ENCODE results near the gene HMGN4. TPM values are rescaled to one million over a fixed set of nuclear protein-coding genes. Genes with fewer than 3 reads are reported as not detected.
A peak's percentile ranks its signal among the peaks of the same experiment; 100 is the strongest.

HMGN4 gene
- total and polyA plus RNA-seq, 9 of the 15 experiments (the other 6 are each of a cell fraction or from before 2014, with no cell fraction given) = 35.4 to 134 (median 94.1) TPM

DNA sequence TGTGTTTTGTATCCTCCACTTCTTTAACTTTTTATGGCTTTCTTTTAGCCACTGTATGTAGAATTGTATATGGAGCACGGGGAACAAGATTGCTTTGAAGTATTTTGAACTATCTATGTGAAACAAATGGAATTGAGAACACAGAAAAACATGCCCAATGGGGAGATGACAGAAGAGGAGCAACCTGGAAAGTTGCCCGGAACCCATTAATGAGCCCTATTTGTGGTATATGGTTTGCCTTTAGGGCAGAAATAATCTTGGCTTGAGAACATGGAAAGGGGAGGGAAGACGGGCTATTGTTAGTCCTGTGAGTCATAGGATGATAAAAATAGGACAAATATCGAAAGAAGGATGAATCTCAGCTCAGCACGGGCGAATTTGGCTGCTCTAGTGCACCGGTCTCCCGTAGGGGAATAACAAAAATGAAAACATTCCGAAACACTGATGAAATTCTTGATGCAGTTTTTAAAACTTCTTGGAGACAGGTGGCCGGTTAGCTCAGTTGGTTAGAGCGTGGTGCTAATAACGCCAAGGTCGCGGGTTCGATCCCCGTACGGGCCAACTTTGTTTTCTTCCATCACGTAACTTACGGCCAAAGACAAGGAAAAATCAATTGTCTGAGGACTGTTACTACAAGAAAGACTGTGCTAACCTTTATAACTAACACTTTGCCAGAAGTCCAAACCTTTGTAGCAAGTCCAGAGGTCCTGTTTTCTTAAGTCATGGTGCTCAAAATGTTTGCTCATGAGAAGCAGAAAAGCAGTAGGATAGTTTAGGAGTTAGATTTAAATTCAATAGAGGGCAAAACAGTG lies 15.7 kb downstream of the HMGN4 start (continued):
- TF ChIP-seq, protein P1, sequence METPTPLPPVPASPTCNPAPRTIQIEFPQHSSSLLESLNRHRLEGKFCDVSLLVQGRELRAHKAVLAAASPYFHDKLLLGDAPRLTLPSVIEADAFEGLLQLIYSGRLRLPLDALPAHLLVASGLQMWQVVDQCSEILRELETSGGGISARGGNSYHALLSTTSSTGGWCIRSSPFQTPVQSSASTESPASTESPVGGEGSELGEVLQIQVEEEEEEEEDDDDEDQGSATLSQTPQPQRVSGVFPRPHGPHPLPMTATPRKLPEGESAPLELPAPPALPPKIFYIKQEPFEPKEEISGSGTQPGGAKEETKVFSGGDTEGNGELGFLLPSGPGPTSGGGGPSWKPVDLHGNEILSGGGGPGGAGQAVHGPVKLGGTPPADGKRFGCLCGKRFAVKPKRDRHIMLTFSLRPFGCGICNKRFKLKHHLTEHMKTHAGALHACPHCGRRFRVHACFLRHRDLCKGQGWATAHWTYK (CRISPR knock-in tag; IDR thresholded peaks at IDR 0.05) = no peak
- TF ChIP-seq POLR2AphosphoS2 (IDR thresholded peaks at IDR 0.05; ENCODE audit: low read length) = no peak
- TF ChIP-seq, protein P2, sequence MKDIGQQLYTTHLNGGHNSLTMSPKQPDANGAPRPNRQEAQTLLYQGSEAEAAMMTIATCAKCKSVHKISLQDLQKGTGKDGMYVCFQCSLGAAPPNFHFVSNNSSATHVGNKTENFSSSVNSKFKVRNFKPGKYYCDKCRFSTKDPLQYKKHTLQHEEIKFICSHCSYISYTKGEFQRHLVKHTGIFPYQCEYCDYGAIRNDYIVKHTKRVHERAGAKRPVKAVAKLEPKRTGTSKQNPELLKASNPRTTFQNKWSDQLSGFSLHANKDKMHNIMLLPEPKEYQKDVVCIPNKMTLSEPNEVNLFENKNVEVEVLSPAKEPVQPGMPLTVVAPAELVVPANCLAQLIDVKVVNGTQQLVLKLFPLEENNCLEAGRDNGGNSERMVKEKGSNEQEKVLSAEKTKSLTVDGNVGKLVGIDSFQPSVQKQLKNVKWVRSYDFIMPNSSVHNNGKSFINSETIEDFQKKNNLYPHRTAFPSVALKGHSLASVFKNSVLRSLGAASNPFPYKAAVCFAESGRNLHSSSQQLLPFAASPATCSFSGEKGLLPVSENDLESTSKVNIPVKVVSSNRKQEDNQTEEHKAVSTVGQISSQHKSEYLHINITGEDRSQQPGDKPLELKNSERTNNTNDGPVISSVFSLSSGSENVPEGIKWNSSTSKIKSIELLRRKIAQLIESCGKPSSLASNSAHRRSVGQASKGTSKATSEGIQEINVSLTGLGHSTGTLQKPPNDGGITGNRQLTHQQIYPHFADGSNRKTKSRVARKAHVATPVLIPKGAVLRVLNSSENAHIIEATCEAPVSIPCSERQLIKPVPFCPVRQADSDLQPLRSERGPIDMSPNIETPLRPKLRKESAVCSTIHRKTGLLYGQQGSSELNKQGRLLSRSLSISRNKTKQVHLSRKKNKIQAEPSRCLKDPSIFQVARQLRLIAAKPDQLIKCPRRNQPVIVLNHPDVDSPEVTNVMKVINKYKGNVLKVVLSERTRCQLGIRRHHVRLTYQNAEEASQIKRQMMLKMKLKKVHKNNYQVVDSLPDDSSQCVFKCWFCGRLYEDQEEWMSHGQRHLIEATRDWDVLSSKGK (CRISPR knock-in tag; IDR thresholded peaks at IDR 0.05) = no peak
- TF ChIP-seq RBM15 (IDR thresholded peaks at IDR 0.05; ENCODE audit: insufficient read depth, low read length) = no peak
- TF ChIP-seq, protein P3, sequence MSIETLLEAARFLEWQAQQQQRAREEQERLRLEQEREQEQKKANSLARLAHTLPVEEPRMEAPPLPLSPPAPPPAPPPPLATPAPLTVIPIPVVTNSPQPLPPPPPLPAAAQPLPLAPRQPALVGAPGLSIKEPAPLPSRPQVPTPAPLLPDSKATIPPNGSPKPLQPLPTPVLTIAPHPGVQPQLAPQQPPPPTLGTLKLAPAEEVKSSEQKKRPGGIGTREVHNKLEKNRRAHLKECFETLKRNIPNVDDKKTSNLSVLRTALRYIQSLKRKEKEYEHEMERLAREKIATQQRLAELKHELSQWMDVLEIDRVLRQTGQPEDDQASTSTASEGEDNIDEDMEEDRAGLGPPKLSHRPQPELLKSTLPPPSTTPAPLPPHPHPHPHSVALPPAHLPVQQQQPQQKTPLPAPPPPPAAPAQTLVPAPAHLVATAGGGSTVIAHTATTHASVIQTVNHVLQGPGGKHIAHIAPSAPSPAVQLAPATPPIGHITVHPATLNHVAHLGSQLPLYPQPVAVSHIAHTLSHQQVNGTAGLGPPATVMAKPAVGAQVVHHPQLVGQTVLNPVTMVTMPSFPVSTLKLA (conservative IDR thresholded peaks at IDR 0.05) = peak; percentile 14 to 71; a peak in 2 of 4 replicates
- no peak for TF ChIP-seq BCL6 (CRISPR knock-in tag; IDR thresholded peaks at IDR 0.05)
- TF ChIP-seq NFYB (IDR thresholded peaks at IDR 0.05; ENCODE audit: extremely low read depth, insufficient read length) = no peak
- TF ChIP-seq, protein P4, sequence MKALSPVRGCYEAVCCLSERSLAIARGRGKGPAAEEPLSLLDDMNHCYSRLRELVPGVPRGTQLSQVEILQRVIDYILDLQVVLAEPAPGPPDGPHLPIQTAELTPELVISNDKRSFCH (CRISPR knock-in tag; IDR thresholded peaks at IDR 0.05) = no peak
- TF ChIP-seq, protein P4 (tag; IDR thresholded peaks at IDR 0.05) = peak; percentile 50; the same call in 1 of the 2 replicates
- no peak for TF ChIP-seq ZNF263 (CRISPR knock-in tag; IDR thresholded peaks at IDR 0.05; ENCODE audit: borderline replicate concordance)
- TF ChIP-seq PURB (CRISPR knock-in tag; IDR thresholded peaks at IDR 0.05; ENCODE audit: low read depth) = no peak
- peak; percentile 50; the same call in 1 of the 2 replicates for TF ChIP-seq CHD2 (IDR thresholded peaks at IDR 0.05; ENCODE audit: low read depth, low read length)
- TF ChIP-seq CREM (IDR thresholded peaks at IDR 0.05; ENCODE audit: low read depth) = peak; percentile 45; the same call in 1 of the 2 replicates
- TF ChIP-seq POLR3G (IDR thresholded peaks at IDR 0.05; ENCODE audit: extremely low read depth, insufficient read length, insufficient replicate concordance) = peak; percentile 96
- TF ChIP-seq TGIF2 (CRISPR knock-in tag; IDR thresholded peaks at IDR 0.05) = no peak
- TF ChIP-seq, protein P5, sequence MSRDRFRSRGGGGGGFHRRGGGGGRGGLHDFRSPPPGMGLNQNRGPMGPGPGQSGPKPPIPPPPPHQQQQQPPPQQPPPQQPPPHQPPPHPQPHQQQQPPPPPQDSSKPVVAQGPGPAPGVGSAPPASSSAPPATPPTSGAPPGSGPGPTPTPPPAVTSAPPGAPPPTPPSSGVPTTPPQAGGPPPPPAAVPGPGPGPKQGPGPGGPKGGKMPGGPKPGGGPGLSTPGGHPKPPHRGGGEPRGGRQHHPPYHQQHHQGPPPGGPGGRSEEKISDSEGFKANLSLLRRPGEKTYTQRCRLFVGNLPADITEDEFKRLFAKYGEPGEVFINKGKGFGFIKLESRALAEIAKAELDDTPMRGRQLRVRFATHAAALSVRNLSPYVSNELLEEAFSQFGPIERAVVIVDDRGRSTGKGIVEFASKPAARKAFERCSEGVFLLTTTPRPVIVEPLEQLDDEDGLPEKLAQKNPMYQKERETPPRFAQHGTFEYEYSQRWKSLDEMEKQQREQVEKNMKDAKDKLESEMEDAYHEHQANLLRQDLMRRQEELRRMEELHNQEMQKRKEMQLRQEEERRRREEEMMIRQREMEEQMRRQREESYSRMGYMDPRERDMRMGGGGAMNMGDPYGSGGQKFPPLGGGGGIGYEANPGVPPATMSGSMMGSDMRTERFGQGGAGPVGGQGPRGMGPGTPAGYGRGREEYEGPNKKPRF (IDR thresholded peaks at IDR 0.05; ENCODE audit: low read depth, low read length) = no peak
- TF ChIP-seq TEAD2 (tag; IDR thresholded peaks at IDR 0.05) = no peak
- TF ChIP-seq PRPF4 (IDR thresholded peaks at IDR 0.05; ENCODE audit: insufficient read depth, low read depth, low read length, poor library complexity, severe bottlenecking) = no peak

All from K562 (cell line).